Measurements from ENCODE around the gene OTUD1. TPM values are rescaled to one million over a fixed set of nuclear protein-coding genes. Genes with fewer than 3 reads are reported as not detected.

The OTUD1 gene
- total and polyA plus RNA-seq, 2 of the 4 experiments (the other 2 are of a cell fraction): 1.3 to 1.4 TPM

GRCh38 chr10:23474081-23474480, 35.2 kb downstream of the OTUD1 start:
- Histone ChIP-seq H3K9me3 (ENCODE audit: control insufficient read depth, insufficient read depth, low read length) (no peaks in the 10 kb centered on the region), H3K18ac (ENCODE audit: low read depth, low read length) (no peak overlapping the region), H2BK20ac (ENCODE audit: low read depth, low read length) (no peak overlapping the region), H3K4me2 (ENCODE audit: low read depth, low read length) (no peak overlapping the region), H2BK15ac (ENCODE audit: low read depth, low read length) (no peak overlapping the region), H3K9me1 (ENCODE audit: insufficient read depth, low read length) (no peaks in the 10 kb centered on the region), H3K14ac (replicated peaks; ENCODE audit: low read depth, low read length) (no peak overlapping the region), H3K4me1 (ENCODE audit: control insufficient read depth, insufficient read depth, low read length) (no peaks in the 10 kb centered on the region), H3K27me3 (ENCODE audit: control insufficient read depth, insufficient read depth, low read length) (peaks cover 2% of the 10 kb centered on the region), H3K36me3 (ENCODE audit: control insufficient read depth, insufficient read depth, low read length) (no peaks in the 10 kb centered on the region), H2AK5ac (ENCODE audit: low read depth, low read length) (no peak overlapping the region), H3K79me1 (ENCODE audit: low read depth in 1 of 2, low read length in 2 of 2) (no peaks in the 10 kb centered on the region), H3K9ac (ENCODE audit: low read depth, low read length) (no peak overlapping the region), H3K56ac (ENCODE audit: extremely low read depth, insufficient read depth, low read length) (no peak overlapping the region), H2BK5ac (ENCODE audit: low read depth, low read length, poor library complexity, severe bottlenecking) (no peak overlapping the region), H3K27ac (ENCODE audit: insufficient read depth, low read length) (no peak overlapping the region), H2AFZ (replicated peaks; ENCODE audit: low read length, poor library complexity) (no peak overlapping the region), H4K8ac (ENCODE audit: low read depth in 2 of 2, low read length in 2 of 2) (no peak overlapping the region), H3K23ac (ENCODE audit: low read depth, low read length) (no peak overlapping the region), H4K20me1 (ENCODE audit: insufficient read depth, low read length) (no peaks in the 10 kb centered on the region), H3K4ac (ENCODE audit: low read depth, low read length) (no peak overlapping the region), H4K91ac (ENCODE audit: insufficient read depth, low read depth, low read length) (no peak overlapping the region), H2AK9ac (replicated peaks; ENCODE audit: low read depth, low read length, poor library complexity) (no peak overlapping the region), H3K4me3 (ENCODE audit: insufficient read depth, low read depth, low read length) (no peak overlapping the region), H2BK120ac (ENCODE audit: low read depth, low read length) (no peak overlapping the region), H4K5ac (ENCODE audit: low read depth, low read length) (no peak overlapping the region)
- ChIA-PET POLR2A (ENCODE audit: unreplicated experiment) (no interaction called here), CTCF (no interaction called here)
- no TSS peak for BruUV-seq (replicated peaks)
- intact Hi-C loops (cut with micrococcal nuclease) (no loop called here), in situ Hi-C loops (cut with MboI; ENCODE audit: low sequenced_read_pairs) (no loop called here), dilution Hi-C loops (cut with HindIII; ENCODE audit: low sequenced_read_pairs, unreplicated experiment) (no loop called here)
- no peak for TF ChIP-seq MAZ (IDR thresholded peaks at IDR 0.05; ENCODE audit: borderline replicate concordance, low read depth, low read length)
- TF ChIP-seq FOS (IDR thresholded peaks at IDR 0.05; ENCODE audit: low read depth, low read length): no peak
- no peak for TF ChIP-seq SMC3 (IDR thresholded peaks at IDR 0.05; ENCODE audit: low read depth, low read length)
- TF ChIP-seq CHD1 (IDR thresholded peaks at IDR 0.05; ENCODE audit: low read depth, low read length): no peak
- no peak for TF ChIP-seq NFE2L2 (IDR thresholded peaks at IDR 0.05; ENCODE audit: low read depth, low read length)
- no peak for TF ChIP-seq RAD21 (IDR thresholded peaks at IDR 0.05; ENCODE audit: low read length)
- DNase-seq: no peak
- ATAC-seq (ENCODE audit: low read depth): no peak
- WGBS, 2 experiments (ENCODE audit: extremely low coverage in 2 of 2, insufficient read length in 1 of 2): no CpG with 5 or more reads among the region's 2 CpGs

Measured in IMR-90 (cell line).